Stimulated activated CD4-positive, alpha-beta T cell treated with anti-CD3 and anti-CD28 coated beads, Interleukin-1b, Interleukin-23, amount 100 ng/mL, for 48 hours (primary cell): Measurements from ENCODE around the gene TTC39A.

Source experiments
- DNase-seq: peaks from one replicate; pipeline ENCODE4 v3.0.0-alpha.2; 2020

The TTC39A gene

DNA sequence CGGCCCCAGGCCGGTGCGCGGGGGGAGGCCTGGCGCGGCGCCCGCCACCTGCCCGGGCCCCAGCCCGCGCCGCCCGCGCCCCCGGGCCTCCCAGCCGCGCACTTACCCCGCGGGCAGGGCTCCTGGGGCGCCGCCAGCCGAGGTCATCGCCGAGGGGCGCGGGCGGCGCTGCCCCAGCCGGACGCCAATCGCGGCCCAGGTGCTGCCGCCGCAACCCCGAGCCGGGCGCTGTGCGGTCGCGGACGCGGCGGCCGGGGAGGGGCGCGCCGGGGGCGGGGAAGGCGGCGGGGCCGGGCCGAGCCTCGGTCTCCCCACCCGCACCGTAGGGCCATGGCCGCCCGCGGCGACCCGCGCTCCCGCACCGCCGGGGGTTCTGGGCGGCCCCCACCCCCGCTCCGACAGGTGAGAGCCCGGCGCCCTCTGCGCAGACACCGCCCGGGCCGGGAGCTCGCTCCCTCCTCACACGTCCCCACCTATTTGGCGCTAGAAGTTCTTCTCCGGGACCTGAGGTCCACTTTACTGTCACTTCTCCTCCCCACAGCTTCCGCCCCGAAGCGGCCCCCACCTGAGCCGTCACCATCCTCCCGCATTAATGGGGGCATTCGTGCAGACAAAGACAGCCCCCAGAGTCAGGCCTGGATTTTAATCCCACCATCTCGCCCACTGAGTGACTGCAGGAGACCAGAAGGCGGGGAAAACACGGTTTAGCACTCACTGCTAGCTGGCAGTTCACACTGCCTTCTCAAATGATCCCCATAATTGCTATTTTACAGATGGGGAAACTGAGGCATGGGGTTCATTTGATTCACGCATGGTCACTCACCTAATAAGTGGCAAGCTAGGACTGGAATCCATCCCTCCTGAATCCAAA, at the start of gene TTC39A:
Gene TTC39A, minus strand, starts transcription at position 232 of the 871 bp plus-strand sequence. Its CDS starts 85 bp downstream, at position 147.
- no peak for DNase-seq

DNA sequence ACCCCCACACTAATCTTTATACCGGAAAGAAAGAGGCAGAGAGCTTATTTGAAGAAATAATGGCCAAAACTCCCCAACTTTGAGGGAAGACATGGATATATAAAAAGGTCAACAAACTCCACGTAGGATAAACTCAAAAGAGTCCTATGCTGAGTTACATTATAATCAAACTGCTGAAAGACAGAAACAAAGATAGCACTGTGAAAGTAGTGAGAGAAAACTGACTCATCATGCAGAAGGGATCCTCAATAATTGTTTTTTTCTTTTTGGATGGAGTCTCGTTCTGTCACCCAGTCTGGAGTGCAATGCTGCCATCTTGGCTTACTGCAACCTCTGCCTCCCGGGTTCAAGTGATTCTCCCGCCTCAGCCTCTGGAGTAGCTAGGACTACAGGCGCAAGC, 48.5 kb upstream of the TTC39A start:
- DNase-seq: no peak

DNA sequence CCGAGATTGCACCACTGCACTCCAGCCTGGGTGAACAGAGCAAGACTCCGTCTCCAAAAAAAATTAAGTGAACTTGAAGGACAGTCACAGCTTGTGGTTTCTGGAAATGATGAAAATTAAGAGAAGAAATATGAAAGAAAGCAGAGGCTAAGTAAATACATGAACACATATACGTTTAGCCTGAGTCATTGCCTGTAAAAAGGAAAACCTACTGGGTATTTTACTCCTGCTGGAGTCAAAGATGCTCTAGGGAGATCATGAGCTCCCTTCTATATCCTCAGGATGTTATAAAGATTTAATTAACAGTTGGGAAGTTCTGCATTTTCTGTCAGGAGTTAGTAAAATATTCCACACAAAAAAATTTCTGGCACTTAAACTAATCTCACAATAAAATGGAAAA, 43.5 kb upstream of the TTC39A start:
- DNase-seq: no peak

DNA sequence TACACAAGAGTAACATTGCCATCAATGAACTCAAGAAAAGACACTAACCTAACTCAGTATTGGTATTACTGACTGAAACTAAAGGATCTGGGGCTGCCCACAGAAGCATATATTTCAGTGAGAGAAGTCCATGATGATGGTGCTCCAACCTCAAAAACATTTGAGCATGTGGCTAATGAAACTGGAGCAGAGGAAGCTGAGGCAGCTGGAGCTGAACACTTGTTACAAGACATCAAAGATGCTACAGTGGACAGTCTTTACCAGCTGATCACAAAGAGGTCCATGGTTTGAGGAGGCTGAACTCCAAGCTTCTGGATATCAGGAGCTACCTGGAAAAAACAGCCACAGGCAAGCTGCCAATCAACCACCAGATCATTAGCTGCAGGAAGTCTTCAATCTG, 42.2 kb upstream of the TTC39A start:
- DNase-seq: no peak

DNA sequence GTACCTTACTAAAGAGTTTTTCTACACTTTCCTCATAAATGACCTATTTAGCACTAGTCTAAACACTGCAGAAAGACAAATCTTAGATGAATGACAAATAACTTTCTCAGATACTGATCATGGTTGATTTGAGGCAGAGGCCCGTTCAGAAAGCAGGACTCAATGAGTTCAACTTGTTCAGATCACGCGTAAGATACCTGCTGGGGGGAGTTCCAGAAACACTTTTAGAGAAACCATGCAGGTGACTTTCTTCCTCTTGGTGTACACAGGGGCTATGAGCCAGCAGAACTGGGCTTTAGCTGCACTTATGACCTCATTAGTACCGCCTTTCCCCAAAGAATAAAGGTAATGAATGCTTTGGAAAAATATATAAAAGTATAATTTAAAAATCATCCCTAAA, 38.8 kb upstream of the TTC39A start:
- DNase-seq: no peak

DNA sequence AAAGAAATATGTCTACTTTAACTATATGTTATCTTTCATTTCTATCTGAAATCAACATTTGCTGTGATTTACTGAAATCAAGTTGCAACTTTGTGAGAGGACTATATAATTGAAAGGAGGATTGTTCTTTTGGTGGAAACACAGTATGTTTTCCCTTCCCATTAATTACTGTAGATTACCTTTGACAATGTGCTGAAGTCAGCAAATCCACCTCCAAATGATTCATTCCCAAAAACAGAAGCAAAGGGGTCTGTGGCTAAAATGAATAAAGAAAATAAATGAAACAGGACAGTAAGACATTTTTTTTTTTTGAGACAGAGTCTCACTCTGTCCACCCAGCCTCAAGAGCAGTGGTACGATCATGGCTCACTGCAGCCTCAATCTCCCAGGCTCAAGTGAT, 35.4 kb upstream of the TTC39A start:
- no peak for DNase-seq

DNA sequence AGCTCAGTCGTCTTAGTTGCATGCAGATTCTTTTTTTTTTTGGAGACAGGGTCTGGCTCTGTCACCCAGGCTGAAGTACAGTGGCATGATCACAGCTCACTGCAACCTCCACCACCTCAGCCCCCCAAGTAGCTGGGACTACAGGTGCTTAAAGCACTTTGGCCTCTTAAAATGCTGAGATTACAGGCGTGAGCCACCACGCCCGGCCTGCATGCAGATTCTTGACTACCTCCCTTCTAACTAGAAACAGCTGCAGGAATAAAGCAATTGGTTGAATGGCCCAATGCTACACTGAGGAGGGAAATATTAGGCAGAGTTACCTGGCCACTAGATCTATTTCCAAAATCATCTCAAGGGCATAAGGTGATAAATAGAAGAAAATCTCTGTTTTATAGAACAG, 29.5 kb upstream of the TTC39A start:
- no peak for DNase-seq

DNA sequence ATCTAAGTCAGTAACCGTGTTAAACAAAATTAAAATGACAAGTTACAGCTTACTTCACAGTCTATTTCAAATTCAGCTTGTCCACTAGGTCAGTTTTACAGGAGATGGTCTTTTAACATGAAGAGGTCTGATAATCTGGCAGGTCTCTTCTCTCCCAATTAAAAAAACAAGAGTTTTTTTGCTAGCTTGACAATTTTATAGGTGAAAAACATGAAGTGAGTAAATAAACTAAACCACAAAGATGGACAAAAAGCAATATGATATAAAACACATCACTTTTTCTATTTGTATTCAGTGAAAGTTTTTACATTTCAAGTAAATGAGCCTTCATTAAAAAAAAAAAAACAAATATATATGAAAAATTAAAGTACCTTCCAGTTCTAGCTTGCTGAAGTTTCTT, 25.0 kb upstream of the TTC39A start:
- DNase-seq: no peak

DNA sequence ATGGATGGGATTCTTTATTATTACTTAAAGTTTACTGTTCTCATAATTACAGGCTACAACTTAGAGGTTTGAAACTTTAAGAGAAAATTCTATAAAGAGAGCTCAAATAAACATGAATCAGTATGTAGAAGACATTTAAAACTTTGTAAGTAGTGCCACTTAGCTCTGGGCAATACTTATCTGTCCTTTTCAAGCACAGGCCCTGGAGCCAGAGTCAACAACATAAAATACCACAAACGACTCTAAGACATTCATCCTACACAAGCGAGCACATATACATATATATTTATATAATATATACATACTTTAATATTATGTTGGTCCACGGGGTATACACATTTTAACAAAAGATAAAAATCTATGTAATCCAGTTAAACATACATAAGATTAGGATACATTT, 24.1 kb upstream of the TTC39A start:
- DNase-seq: no peak

DNA sequence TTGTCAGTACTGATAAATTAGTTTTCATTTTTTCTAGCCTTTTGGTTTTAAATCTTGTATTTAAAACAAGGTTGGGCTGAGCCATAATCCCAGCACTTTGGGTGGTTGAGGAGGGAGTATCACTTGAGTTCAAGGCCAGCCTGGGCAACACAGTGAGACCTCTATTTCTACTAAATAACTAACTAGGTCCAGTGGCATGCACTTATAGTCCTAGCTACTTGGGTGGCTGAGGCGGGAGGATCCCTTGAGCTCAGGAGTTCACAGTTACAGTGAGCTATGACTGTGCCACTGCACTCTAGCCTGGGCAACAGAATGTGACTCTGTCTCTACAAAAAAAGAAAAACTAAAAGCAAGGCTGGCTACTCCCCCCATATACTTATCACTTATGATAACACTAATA, 21.5 kb upstream of the TTC39A start:
- DNase-seq: no peak

DNA sequence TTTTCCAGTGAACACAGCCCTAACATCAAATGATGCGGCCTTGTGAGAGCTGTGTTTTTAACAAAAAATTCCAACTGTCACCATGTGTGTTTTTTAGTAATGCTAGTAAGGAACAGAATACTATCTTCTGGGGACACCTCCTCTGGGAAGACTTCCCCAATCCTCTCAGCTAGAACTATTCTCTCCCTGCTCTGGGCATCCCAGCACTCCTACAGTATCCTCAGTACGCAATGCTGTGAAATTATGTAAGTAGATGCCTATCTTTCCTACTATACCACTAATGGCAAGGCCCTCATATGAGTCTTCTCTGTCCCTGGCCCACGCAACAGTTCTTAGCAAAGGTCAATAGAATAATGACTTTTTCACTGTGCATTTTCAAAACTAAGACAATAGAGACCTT, 19.5 kb upstream of the TTC39A start:
- DNase-seq: no peak

DNA sequence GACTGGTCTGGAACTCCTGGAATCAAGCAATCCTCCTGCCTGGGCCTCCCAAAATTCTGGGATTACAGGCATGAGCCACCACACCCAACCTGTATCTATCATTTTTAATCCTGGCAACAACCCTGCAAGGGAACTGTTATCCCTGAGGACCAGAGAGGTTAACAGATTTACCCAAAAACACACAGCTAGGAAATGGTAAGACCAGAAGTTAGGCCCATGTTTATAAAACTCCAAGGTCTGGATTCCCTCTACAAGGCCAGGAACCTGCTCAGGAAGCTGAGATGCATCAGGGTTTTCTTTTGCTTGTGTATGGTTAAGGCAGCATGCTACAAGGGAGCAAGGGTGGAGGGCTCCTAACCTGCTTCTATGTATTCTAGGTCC, 17.8 kb upstream of the TTC39A start:
- no peak for DNase-seq

DNA sequence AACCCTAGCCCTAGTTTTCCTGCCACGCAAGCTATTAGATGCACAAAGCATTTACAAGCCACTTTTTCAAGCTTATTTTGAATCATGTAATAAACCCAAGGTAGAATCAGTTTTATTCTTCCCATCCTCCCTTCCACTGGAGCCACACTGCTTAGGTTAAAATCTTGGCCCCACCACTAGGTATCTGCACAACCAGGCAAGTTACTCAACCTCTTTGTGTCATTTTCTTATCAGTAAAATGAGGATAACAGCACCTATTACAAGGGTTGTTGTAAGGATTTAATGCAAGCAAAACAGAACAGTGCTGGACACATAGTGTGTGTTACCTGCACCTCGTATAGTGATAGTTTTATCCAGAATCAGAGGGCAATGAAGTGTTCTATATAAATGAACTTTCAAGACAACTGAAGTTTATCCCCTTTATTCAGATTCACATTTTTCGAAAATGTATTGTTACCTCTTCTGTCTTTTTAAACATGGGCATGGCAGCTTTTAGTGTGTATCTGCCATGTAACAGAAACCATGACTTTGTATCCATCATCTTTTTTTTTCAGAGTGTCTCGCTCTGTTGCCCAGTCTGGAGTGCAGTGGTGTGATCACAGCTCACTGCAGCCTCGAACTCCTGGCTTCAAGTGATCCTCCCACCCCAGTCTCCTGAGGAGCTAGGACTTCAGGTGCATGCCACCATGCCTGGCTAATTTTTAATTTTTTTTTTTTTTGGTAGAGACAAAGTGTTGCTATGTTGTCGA, 17.2 kb upstream of the TTC39A start:
- DNase-seq: no peak

DNA sequence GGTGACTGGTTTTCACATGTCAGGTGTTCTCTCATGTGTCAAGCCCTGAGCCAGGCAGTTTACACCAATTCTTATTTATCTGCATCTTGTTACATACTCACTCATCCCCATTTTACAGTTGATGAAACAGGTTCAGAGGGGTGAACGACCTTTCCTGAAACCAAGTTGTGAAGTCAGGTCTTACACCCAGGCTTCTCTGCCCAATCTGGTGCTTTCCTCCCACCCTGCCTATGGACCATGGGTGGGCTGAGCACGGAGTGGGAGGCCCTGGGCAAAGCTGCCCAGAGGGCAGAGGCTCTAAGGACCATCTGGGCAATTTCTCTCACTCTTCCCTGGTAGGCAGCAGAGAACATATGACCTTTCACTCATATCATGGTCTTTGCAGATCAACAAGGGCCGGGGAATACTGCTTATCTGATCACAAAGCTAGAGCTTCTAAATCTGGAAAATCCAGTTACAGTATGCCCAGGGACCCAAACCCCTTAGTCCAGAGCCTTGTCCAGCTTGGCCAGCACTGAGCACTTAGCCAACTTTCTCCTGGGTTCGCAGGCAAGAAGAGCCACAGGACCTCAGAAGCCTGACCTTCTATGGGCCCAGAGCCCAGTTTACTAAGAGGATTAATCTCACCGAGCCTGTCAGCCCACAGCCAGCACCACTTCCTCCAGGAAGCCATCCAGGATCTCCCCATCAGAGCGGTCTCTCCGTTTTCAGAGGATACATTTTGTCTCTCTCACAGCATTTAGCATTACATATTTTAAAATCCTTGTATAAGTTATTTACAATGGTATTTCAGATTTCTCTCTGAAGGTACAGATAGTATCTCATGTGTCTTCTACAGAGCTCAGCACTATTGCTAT, 16.0 kb upstream of the TTC39A start:
- DNase-seq: no peak

DNA sequence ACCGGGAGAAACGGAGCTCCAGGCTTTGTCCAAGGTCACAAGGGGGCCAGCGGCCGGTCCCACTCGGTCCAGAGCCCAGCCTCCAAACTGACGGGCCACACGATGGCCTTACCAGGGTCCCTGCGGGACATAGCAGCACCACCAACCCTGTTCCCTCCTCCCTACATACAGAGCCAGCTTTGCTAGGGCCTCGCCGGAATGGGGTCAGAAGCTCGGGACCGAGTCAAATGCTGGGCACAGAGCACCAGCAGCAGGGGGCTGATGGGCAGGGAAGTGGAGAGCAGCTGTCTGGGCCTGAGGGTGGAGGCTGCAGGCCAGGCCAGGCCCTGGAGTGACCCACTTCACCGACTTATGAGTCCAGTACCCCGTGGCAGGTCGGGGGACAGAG, 14.9 kb upstream of the TTC39A start:
- DNase-seq: no peak

DNA sequence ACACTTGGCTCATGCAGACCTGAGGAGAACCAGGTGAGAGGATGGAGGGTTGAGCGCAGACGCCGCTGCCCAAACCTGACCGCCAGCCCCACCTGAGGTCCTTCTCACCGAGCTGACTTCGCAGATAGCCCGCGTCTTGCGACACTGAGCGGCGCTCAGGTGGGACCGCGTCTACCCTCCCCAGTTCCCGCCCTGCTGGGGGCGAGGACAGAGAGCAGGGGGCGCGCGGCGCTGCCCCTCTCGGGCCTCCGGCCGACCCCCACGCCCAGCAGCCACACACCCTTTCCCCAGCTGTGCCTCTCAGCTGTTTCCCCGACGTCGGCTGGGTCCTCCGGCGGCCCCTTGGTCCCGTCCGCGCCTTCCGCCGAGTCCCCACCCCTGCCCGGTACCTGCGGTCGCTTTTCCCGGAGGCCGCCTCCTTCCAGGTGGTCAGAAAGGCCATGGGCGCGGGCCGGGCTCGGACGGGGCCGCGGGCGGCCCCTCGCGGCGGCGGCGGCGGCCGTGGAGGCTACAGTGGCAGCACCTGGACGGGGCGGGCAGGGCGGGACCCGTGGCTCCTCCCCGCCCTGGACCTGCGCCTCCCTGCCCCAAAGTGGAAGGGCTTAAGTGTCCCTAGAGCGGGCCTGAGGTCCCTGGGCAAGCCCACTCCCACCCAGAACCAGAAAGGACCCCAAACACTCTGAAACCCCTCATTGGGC, 14.4 kb upstream of the TTC39A start:
- no peak for DNase-seq

DNA sequence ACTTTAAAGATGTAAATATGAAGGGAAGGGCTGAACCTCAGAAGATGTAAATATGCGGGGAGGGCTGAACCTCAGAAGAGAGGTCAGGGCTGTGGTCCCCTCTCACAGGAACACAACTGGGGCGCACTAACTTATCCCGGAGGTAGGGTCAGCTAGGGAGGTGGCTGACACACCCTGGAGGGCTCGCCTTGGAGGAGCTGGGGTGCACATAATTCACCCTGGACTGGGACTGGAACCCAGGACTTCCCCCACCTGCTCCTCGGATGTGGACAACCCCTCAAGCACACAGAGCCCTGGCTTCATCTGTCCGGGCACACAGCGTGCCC, 13.9 kb upstream of the TTC39A start:
- DNase-seq: no peak

DNA sequence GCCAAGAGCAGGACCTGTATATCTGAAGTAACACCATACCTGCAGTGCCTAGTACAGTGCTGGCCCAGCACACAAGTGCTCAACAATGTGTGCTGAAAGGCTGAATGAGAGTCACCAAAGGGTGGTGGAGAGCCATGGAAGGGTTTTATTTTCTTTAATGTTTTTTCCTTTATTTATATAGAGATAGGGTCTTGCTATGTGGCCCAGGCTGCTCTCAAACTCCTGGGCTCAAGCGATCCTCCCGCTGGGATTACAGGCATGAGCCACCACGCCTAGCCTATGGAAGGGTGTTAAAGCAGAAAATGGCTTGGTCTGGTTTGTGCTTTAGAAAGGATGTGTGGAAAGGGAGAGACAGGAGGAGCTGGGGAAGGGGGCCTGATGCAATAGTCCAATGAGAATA, 13.3 kb upstream of the TTC39A start:
- DNase-seq: no peak

DNA sequence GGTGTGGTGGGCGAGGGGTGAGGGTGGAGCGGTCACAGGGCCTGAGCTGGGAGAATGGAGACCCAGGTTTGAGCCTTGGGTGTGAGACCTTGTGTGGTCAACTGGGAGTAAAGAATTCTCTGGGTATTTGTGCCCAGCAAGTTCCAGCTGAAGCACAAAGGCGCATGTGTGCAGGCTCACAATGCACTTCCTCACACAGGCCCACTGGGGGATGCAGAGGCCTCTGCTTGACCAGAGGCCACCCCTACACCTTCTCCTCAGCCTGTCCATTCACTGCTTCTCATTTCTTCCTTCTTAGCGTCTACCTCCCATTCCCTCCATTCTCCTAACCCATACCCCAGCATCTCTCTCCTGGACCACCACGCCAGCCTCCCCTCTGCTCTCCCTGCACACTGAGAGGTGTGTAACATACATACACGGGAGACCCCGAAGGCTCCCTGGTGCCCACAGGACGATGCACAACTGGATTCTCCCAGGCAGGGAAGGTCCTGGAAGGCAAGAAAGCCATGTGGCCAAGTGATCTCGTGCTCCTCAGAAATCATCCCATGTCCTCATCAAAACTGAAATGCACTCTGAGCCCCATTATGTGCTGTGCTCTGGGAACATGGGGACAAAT, 12.3 kb upstream of the TTC39A start:
- DNase-seq: no peak

DNA sequence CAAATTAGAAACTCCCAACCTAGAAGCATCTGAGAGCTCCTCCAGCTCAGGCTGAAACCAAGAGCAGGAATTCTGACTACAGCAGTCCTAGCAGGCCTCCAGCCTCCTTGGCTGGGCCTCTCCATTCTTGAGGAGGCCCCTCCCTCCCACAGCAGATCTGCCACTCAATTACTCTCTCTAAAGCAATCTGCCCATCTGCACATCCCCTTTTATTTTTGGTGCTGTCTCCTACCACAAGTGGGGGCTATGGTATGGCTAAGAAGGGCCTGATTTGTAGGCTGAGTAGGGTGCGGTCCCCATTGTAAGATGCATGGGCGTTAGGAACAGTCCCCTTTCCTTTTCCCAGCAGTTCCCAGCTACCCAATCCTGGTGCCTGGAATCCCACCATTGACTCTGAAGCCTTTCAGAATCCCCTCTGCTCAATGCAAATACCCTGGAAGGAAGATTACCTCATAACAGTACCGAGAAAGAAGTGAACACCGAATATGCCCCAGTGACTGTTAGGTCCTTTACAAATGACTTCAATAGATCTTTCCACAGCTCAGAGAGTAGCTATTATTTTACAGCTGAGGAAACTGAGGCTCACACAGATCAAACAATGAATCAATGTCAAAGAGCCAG, 11.6 kb upstream of the TTC39A start:
- no peak for DNase-seq

DNA sequence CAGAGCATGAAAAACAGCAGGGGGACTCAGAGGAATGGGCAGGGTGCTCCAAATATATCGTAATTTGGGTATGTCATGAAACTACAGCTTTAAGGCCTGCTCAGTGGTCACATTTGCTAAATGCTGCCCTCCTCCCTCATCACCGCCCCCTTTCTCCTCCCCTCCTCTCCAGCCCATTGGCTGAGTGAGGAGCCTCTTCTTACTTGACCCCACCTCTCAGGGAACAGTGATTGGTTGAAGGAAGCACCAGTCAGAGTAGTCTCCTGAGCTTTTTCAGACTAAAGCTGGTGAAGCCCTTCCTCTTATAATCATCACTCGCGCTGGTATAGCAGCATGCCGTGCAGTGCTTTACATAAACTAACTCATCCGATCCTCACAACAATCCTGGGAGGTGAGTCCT, 10.0 kb upstream of the TTC39A start:
- no peak for DNase-seq

DNA sequence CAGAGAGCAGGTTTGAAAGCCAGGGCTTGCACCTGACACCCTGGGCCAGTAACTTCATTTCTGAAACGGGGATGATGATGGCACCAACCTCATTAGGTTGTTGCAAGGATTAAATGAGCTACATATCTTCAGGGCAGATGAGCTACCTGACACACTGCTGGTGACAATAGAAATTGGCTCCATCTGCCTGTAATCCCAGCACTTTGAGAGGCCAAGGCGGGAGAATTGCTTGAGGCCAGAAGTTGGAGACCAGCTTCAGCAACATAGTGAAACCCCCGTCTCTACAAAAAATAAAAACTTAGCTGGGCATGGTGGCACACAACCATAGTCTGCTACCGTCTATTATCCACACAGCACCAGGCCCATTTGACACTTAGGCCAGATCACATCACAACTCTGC, 6.3 kb upstream of the TTC39A start:
- DNase-seq: no peak
